Measurements from ENCODE around the gene PLEKHG3.

Gene PLEKHG3

DNA sequence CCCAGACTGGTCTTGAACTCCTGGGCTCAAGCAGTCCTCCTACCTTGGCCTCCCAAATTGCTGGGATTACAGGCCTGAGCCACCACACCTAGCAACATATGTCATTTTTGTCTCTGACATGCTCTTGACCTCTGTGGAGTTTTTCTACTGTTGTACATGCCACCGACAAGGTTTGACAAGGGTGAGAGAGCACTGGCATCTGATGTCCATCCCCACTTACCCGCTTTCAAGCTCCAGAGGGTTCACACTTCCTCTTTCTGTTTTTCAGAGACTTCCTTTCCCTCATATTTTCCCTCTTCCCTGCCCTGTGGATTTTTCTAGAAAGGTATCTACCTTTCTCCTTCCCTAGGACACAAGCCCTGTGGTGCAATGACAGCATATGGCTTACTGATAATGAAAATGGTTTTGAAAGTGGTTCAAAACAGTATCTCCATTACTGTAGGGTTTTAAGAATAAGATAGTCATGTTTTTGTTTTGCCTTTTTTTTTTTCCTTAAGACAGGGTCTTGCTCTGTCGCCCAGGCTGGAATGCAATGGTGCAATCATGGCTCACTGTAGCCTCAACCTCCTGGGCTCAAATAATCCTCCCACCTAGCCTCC lies 27.7 kb upstream of the PLEKHG3 start:
- Mint-ChIP-seq H3K27ac (peak overlapping the region; percentile 70), H3K9me3 (no peaks in the 10 kb centered on the region), H3K36me3 (ENCODE audit: low read depth) (no peaks in the 10 kb centered on the region), H3K4me1 (peaks cover 46% of the 10 kb centered on the region), H3K4me3 (no peak overlapping the region), H3K27me3 (ENCODE audit: low read depth, poor library complexity) (peaks cover 4% of the 10 kb centered on the region)
- TF ChIP-seq, protein P1, sequence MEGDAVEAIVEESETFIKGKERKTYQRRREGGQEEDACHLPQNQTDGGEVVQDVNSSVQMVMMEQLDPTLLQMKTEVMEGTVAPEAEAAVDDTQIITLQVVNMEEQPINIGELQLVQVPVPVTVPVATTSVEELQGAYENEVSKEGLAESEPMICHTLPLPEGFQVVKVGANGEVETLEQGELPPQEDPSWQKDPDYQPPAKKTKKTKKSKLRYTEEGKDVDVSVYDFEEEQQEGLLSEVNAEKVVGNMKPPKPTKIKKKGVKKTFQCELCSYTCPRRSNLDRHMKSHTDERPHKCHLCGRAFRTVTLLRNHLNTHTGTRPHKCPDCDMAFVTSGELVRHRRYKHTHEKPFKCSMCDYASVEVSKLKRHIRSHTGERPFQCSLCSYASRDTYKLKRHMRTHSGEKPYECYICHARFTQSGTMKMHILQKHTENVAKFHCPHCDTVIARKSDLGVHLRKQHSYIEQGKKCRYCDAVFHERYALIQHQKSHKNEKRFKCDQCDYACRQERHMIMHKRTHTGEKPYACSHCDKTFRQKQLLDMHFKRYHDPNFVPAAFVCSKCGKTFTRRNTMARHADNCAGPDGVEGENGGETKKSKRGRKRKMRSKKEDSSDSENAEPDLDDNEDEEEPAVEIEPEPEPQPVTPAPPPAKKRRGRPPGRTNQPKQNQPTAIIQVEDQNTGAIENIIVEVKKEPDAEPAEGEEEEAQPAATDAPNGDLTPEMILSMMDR (IDR thresholded peaks at IDR 0.05) = no peak
- no peak for DNase-seq

GRCh38 chr14:64680013-64680713 lies 24.1 kb upstream of the PLEKHG3 start:
- peak; percentile 31 for DNase-seq
- Mint-ChIP-seq H3K9me3 (no peaks in the 10 kb centered on the region), H3K27me3 (ENCODE audit: low read depth, poor library complexity) (peaks cover 7% of the 10 kb centered on the region), H3K4me3 (peak overlapping the region; percentile 53), H3K4me1 (peaks cover 59% of the 10 kb centered on the region), H3K27ac (peak overlapping the region; percentile 96), H3K36me3 (ENCODE audit: low read depth) (no peaks in the 10 kb centered on the region)
- TF ChIP-seq, protein P1 (IDR thresholded peaks at IDR 0.05) = no peak

DNA sequence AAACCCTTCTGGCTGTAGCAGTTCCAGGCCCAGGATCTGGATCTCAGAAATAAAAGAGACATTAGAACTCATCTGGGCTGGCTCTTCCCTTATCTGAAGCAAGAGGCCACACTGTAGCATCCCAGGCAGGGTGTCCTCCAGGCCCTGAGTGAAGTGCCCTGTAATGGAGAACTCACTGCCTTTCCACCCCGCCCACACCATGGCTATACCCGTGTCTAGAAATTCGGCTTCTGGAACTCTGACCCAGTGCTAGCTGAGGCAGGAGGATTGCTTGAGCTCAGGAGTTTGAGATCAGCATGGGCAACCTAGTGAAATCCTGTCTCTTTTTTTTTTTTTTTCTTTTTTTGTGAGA lies 23.5 kb upstream of the PLEKHG3 start:
- Mint-ChIP-seq H3K27ac (peak overlapping the region; percentile 96), H3K9me3 (no peaks in the 10 kb centered on the region), H3K4me1 (peaks cover 65% of the 10 kb centered on the region), H3K27me3 (ENCODE audit: low read depth, poor library complexity) (peaks cover 7% of the 10 kb centered on the region), H3K36me3 (ENCODE audit: low read depth) (no peaks in the 10 kb centered on the region), H3K4me3 (no peak overlapping the region)
- TF ChIP-seq, protein P1 (IDR thresholded peaks at IDR 0.05) = no peak
- no peak for DNase-seq

GRCh38 chr14:64681796-64682710 lies 22.2 kb upstream of the PLEKHG3 start:
- TF ChIP-seq, protein P1 (IDR thresholded peaks at IDR 0.05) = no peak
- Mint-ChIP-seq H3K9me3 (no peaks in the 10 kb centered on the region), H3K4me3 (peak overlapping the region; percentile 19), H3K27me3 (ENCODE audit: low read depth, poor library complexity) (peaks cover 7% of the 10 kb centered on the region), H3K4me1 (peaks cover 73% of the 10 kb centered on the region), H3K36me3 (ENCODE audit: low read depth) (no peaks in the 10 kb centered on the region), H3K27ac (peak overlapping the region; percentile 92)
- DNase-seq = peak; percentile 47

DNA sequence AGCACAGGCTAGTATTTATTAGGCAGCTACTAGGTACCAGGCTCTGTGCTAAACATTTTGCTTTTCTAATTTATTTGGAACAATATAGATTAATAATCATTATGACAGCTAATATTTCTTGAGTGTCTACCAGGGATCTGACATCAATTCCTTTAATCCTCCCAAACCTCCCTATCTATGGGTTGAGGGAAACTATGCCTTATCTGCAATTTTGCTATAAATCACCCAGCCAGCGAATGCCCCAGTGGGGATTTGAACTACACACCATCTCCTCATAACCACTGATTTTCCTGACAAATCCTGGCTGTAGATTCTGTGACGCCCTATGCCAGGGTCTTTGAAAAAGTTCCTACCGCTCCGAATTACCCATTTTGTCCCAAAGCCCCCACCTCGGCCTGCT lies 21.4 kb upstream of the PLEKHG3 start:
- Mint-ChIP-seq H3K4me3 (peak overlapping the region; percentile 39), H3K9me3 (no peaks in the 10 kb centered on the region), H3K27ac (peak overlapping the region; percentile 97), H3K4me1 (peaks cover 67% of the 10 kb centered on the region), H3K36me3 (ENCODE audit: low read depth) (no peaks in the 10 kb centered on the region), H3K27me3 (ENCODE audit: low read depth, poor library complexity) (peaks cover 2% of the 10 kb centered on the region)
- DNase-seq = no peak
- TF ChIP-seq, protein P1 (IDR thresholded peaks at IDR 0.05) = no peak
